Measurements from ENCODE around the gene LARGE2. TPM values are rescaled to one million over a fixed set of nuclear protein-coding genes. Genes with fewer than 3 reads are reported as not detected.
"Not testable (repeated sequence)": the region's sequence is repeated elsewhere in the genome, so short reads cannot be mapped to it uniquely, and the experiment has no call there.

The LARGE2 gene
- total RNA-seq, 2 donors from 2014 or later: 0.90 to 1.4 TPM

- no peaks in the 10 kb centered on the region for H3K9me3 Mint-ChIP-seq
- DNase-seq (no peak), ATAC-seq (replicated peaks in 1 of 2) (no peak)
Observed at GRCh38 chr11:45887587-45887986, 34.9 kb upstream of the LARGE2 start.

DNA sequence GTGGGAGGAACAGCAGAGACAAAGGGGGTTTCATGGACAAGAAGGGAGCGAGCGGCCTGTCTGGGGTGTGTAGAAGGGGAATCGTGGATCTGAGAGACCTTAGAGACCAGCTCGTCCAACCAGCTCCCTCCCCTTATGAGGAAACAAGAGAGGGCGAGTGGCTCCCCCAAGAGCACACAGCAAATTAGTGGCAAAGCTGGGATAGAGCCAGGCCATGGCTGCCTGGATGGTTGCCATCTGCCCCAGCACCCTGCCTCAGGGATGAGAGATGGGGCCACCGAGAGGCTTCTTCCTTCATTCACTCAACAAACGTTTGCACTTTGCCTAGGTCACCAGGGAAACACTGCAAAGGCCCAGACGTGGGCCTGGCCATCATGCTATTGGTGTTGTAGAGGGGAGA lies 32.9 kb upstream of the LARGE2 start:
- H3K36me3 Mint-ChIP-seq (ENCODE audit: insufficient read depth in 2 of 2): no peaks in the 10 kb centered on the region
- no peaks in the 10 kb centered on the region for H3K27me3 Mint-ChIP-seq (ENCODE audit: low read depth)
- H3K4me1 Mint-ChIP-seq (ENCODE audit: low read depth): no peaks in the 10 kb centered on the region
- no peaks in the 10 kb centered on the region for H3K9me3 Mint-ChIP-seq
- H3K27ac Mint-ChIP-seq: no peak overlapping the region
- ATAC-seq (replicated peaks in 1 of 2): no peak
- H3K4me3 Mint-ChIP-seq: no peak overlapping the region
- DNase-seq: no peak

More at GRCh38 chr11:45887587-45887986, 34.9 kb upstream of the LARGE2 start:
- Mint-ChIP-seq H3K36me3 (ENCODE audit: insufficient read depth in 2 of 2) (no peaks in the 10 kb centered on the region), H3K27ac (no peak overlapping the region), H3K27me3 (ENCODE audit: low read depth) (no peaks in the 10 kb centered on the region), H3K4me1 (ENCODE audit: low read depth) (no peaks in the 10 kb centered on the region), H3K4me3 (no peak overlapping the region)

- DNase-seq: no peak
- no peak overlapping the region for H3K27ac Mint-ChIP-seq
- H3K9me3 Mint-ChIP-seq: no peaks in the 10 kb centered on the region
- no peaks in the 10 kb centered on the region for H3K4me1 Mint-ChIP-seq (ENCODE audit: low read depth)
- ATAC-seq (replicated peaks in 1 of 2): no peak
- H3K4me3 Mint-ChIP-seq: no peak overlapping the region
- no peaks in the 10 kb centered on the region for H3K36me3 Mint-ChIP-seq (ENCODE audit: insufficient read depth in 2 of 2)
- peaks cover 3% of the 10 kb centered on the region for H3K27me3 Mint-ChIP-seq (ENCODE audit: low read depth)
Observed at GRCh38 chr11:45889966-45890365, 32.5 kb upstream of the LARGE2 start.

- H3K4me3 Mint-ChIP-seq: no peak overlapping the region
- peaks cover 7% of the 10 kb centered on the region for H3K27me3 Mint-ChIP-seq (ENCODE audit: low read depth)
- H3K36me3 Mint-ChIP-seq (ENCODE audit: insufficient read depth in 2 of 2): no peaks in the 10 kb centered on the region
- no peak for ATAC-seq (replicated peaks in 1 of 2)
- no peaks in the 10 kb centered on the region for H3K4me1 Mint-ChIP-seq (ENCODE audit: low read depth)
- H3K27ac Mint-ChIP-seq: no peak overlapping the region
- no peaks in the 10 kb centered on the region for H3K9me3 Mint-ChIP-seq
- no peak for DNase-seq
Observed at GRCh38 chr11:45890886-45891550, 31.4 kb upstream of the LARGE2 start.

DNA sequence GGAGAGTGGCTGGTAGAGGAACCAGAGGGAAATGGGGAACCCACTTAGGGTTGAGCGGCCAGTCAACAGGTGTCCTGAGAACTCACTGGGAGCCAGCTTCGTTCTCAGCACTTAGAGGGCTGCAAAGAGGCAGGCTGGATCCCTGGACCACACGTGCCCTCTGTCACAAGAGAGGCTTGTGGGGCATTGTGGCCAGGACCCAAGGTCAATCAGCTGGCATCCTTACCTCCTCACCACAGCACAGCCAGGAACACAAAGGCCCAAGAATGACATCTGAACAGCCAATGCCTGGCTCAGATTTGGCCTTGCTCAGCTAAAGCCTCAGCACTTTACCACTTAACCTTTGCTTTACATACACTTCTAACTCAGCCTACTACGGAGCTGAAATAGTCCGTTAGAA lies 29.6 kb upstream of the LARGE2 start:
- no peak overlapping the region for H3K4me3 Mint-ChIP-seq
- no peaks in the 10 kb centered on the region for H3K9me3 Mint-ChIP-seq
- H3K4me1 Mint-ChIP-seq (ENCODE audit: low read depth): no peaks in the 10 kb centered on the region
- no peaks in the 10 kb centered on the region for H3K36me3 Mint-ChIP-seq (ENCODE audit: insufficient read depth in 2 of 2)
- no peak overlapping the region for H3K27ac Mint-ChIP-seq
- no peak for ATAC-seq (replicated peaks in 1 of 2)
- peaks cover 10% of the 10 kb centered on the region for H3K27me3 Mint-ChIP-seq (ENCODE audit: low read depth)
- DNase-seq: no peak

- Mint-ChIP-seq H3K9me3 (no peaks in the 10 kb centered on the region), H3K4me3 (no peak overlapping the region), H3K27ac (no peak overlapping the region), H3K27me3 (ENCODE audit: low read depth) (peaks cover 15% of the 10 kb centered on the region), H3K4me1 (ENCODE audit: low read depth) (no peaks in the 10 kb centered on the region), H3K36me3 (ENCODE audit: insufficient read depth in 2 of 2) (no peaks in the 10 kb centered on the region)
- DNase-seq (no peak), ATAC-seq (replicated peaks in 1 of 2) (no peak)
Observed at GRCh38 chr11:45894555-45895247, 27.8 kb upstream of the LARGE2 start.

GRCh38 chr11:45895553-45896259 lies 26.8 kb upstream of the LARGE2 start:
- Mint-ChIP-seq H3K9me3 (no peaks in the 10 kb centered on the region), H3K27me3 (ENCODE audit: low read depth) (peaks cover 20% of the 10 kb centered on the region), H3K36me3 (ENCODE audit: insufficient read depth in 2 of 2) (no peaks in the 10 kb centered on the region), H3K27ac (no peak overlapping the region), H3K4me3 (no peak overlapping the region), H3K4me1 (ENCODE audit: low read depth) (no peaks in the 10 kb centered on the region)
- no peak for DNase-seq
- no peak for ATAC-seq (replicated peaks in 1 of 2)

GRCh38 chr11:45896422-45896984 lies 26.0 kb upstream of the LARGE2 start:
- no peaks in the 10 kb centered on the region for H3K4me1 Mint-ChIP-seq (ENCODE audit: low read depth)
- ATAC-seq (replicated peaks in 1 of 2): no peak
- no peak overlapping the region for H3K27ac Mint-ChIP-seq
- H3K36me3 Mint-ChIP-seq (ENCODE audit: insufficient read depth in 2 of 2): no peaks in the 10 kb centered on the region
- no peak overlapping the region for H3K4me3 Mint-ChIP-seq
- H3K27me3 Mint-ChIP-seq (ENCODE audit: low read depth): peaks cover 25% of the 10 kb centered on the region
- H3K9me3 Mint-ChIP-seq: no peaks in the 10 kb centered on the region
- DNase-seq: no peak

GRCh38 chr11:45897556-45897955 lies 24.9 kb upstream of the LARGE2 start:
- Mint-ChIP-seq H3K27ac (no peak overlapping the region), H3K4me1 (ENCODE audit: low read depth) (no peaks in the 10 kb centered on the region), H3K4me3 (no peak overlapping the region), H3K36me3 (ENCODE audit: insufficient read depth in 2 of 2) (no peaks in the 10 kb centered on the region), H3K27me3 (ENCODE audit: low read depth) (peaks cover 25% of the 10 kb centered on the region), H3K9me3 (no peaks in the 10 kb centered on the region)
- DNase-seq (no peak), ATAC-seq (replicated peaks in 1 of 2) (no peak)

- ATAC-seq (replicated peaks in 1 of 2) (no peak), DNase-seq (no peak)
- no peaks in the 10 kb centered on the region for H3K36me3 Mint-ChIP-seq (ENCODE audit: insufficient read depth in 2 of 2)
- peaks cover 25% of the 10 kb centered on the region for H3K27me3 Mint-ChIP-seq (ENCODE audit: low read depth)
- peak overlapping the region; percentile 73 to 81 for H3K4me3 Mint-ChIP-seq
- H3K9me3 Mint-ChIP-seq: no peaks in the 10 kb centered on the region
- no peak overlapping the region for H3K27ac Mint-ChIP-seq
- no peaks in the 10 kb centered on the region for H3K4me1 Mint-ChIP-seq (ENCODE audit: low read depth)
Observed at GRCh38 chr11:45899086-45899447, 23.4 kb upstream of the LARGE2 start.

DNA sequence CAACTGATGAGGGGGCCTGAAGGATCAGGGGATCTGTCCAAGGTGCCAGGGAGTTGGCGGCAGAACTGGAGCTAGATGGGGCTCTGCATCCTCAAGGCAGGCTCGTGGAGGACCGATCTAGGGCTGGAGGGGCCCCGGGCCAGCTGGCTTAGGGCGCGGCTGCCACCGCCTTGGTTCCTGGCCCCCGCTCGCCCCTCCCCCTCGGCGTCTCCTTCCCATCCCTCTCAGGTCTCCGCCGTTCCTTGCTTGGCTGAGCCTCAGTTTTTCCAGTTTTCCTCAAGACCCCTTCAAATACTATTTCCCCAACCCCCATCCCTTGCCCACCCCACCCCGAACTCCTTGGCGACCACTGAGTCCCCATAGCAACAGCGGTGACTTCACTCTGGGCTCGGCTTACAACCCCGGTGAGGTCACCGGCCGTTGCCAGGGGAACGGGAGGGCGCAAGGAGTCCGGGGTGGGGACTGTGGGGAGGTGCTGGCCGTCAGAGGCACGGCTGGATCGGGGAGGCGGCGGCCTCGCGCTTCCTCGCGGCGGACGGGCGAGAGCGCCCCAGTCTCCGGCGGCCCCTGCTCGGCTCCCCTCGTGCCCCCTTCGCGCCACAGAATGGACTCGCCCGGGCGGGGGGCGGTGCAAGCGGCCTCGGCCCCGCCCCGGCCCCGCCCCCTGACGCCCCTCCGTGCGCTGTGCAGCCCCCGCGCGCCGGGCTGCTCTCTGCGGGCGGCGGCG lies 22.8 kb upstream of the LARGE2 start:
- ATAC-seq (replicated peaks in 1 of 2) (peak; percentile 88 to 89), DNase-seq (peak; percentile 78 to 82)
- Mint-ChIP-seq H3K27me3 (ENCODE audit: low read depth) (peaks cover 25% of the 10 kb centered on the region), H3K36me3 (ENCODE audit: insufficient read depth in 2 of 2) (no peaks in the 10 kb centered on the region), H3K4me3 (peak overlapping the region; percentile 73 to 81), H3K4me1 (ENCODE audit: low read depth) (no peaks in the 10 kb centered on the region), H3K9me3 (no peaks in the 10 kb centered on the region), H3K27ac (no peak overlapping the region)

DNA sequence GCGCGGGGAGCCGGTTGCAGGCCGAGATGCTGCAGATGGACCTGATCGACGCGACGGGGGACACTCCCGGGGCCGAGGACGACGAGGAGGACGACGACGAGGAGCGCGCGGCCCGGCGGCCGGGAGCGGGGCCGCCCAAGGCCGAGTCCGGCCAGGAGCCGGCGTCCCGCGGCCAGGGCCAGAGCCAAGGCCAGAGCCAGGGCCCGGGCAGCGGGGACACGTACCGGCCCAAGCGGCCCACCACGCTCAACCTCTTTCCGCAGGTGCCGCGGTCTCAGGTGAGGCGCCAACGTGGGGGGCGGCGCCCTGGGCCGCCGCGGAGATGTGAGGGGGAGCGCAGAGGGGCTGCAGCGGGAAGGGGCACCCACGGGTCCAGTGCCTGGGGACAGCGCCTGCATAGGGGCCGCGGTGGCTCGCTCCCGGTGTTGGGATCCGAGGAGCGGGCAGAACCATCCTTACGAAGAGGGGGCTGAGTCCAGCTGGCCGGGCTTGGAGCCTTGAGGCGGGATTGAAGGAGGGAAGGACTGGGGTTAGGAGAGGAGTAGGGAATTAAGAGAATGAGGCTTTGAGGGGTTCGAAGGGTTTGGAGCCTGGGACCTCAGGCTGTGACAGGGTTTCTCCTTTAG lies 22.2 kb upstream of the LARGE2 start:
- H3K36me3 Mint-ChIP-seq (ENCODE audit: insufficient read depth in 2 of 2); H3K9me3 Mint-ChIP-seq; ATAC-seq (replicated peaks in 1 of 2); H3K4me1 Mint-ChIP-seq (ENCODE audit: low read depth); H3K27ac Mint-ChIP-seq; DNase-seq: not testable (repeated sequence)
- Mint-ChIP-seq H3K4me3 (peak overlapping the region; percentile 58 to 70), H3K27me3 (ENCODE audit: low read depth) (peaks cover 18% of the 10 kb centered on the region)
